HG03108 (cell line): ENCODE measurements around the gene CCDC157.
A peak's percentile ranks its signal among the peaks of the same experiment; 100 is the strongest.
"Not testable (repeated sequence)": the region's sequence is repeated elsewhere in the genome, so short reads cannot be mapped to it uniquely, and the experiment has no call there.

Experiments used
- ATAC-seq: cut with Tn5 transposase; IDR thresholded peaks from one replicate; pipeline ENCODE4 v1.9.1; 2021; ENCODE audit warnings: moderate library complexity; ENCODE audit not compliant: unreplicated experiment

CCDC157 gene

GRCh38 chr22:30386960-30387827, 30.4 kb downstream of the CCDC157 start, which contains the start of gene RNF215:
Gene RNF215 (minus strand): TSS chr22:30387411. CDS start chr22:30387313, 98 bp downstream.
- peak; percentile 59 for ATAC-seq

GRCh38 chr22:30390974-30391691, 34.3 kb downstream of the CCDC157 start:
- ATAC-seq, result no peak

- ATAC-seq, result no peak
These were observed 36.0 kb downstream of the CCDC157 start for GRCh38 chr22:30392661-30393321.

GRCh38 chr22:30393322-30393680, 36.5 kb downstream of the CCDC157 start:
- ATAC-seq, result no peak

GRCh38 chr22:30393885-30394284, 37.1 kb downstream of the CCDC157 start:
- no peak for ATAC-seq

- no peak for ATAC-seq
These were observed 40.3 kb downstream of the CCDC157 start, which contains the start of gene SEC14L2 for GRCh38 chr22:30396871-30397655. Gene SEC14L2 (plus strand): TSS chr22:30397018. CDS start chr22:30397117, 99 bp downstream.

- no peak for ATAC-seq
These were observed 41.1 kb downstream of the CCDC157 start for GRCh38 chr22:30397656-30398635.

- ATAC-seq, result no peak
These were observed 42.2 kb downstream of the CCDC157 start for GRCh38 chr22:30398685-30399680.

GRCh38 chr22:30399718-30400117, 42.9 kb downstream of the CCDC157 start:
- ATAC-seq, result no peak

GRCh38 chr22:30400159-30400558, 43.4 kb downstream of the CCDC157 start:
- no peak for ATAC-seq

GRCh38 chr22:30401024-30401423, 44.2 kb downstream of the CCDC157 start:
- ATAC-seq, result not testable (repeated sequence)

GRCh38 chr22:30402028-30402765, 45.4 kb downstream of the CCDC157 start:
- ATAC-seq, result no peak

- ATAC-seq, result not testable (repeated sequence)
These were observed 45.9 kb downstream of the CCDC157 start for GRCh38 chr22:30402766-30403104.

- ATAC-seq, result no peak
These were observed 47.5 kb downstream of the CCDC157 start for GRCh38 chr22:30404307-30404706.

GRCh38 chr22:30405731-30406130, 48.9 kb downstream of the CCDC157 start:
- no peak for ATAC-seq

- ATAC-seq, result no peak
These were observed 49.6 kb downstream of the CCDC157 start for GRCh38 chr22:30406400-30406799.

- no peak for ATAC-seq
These were observed 51.7 kb downstream of the CCDC157 start for GRCh38 chr22:30408388-30409102.
